Stomach (tissue), 9 donors: Measurements from ENCODE around the gene IFT172. TPM values are rescaled to one million over a fixed set of nuclear protein-coding genes. Genes with fewer than 3 reads are reported as not detected.

Experiments used
- DNase-seq, 2 donors: peaks; one replicate each; pipeline versions ENCODE4 v3.0.0 to v3.0.0-alpha.2; 2013 to 2019
- H3K27ac ChIP-seq, 5 donors: fragments of 200-600 bp in 4 of 5; sonication (generic) in 4 of 5; one replicate each; pipeline ENCODE4 v1.5.1; 2013 to 2019; ENCODE audit warnings: mild to moderate bottlenecking in 1 of 5, moderate library complexity in 1 of 5
- H3K27me3 ChIP-seq, 3 donors: fragments of 200-600 bp; sonication (generic); one replicate each; pipeline ENCODE4 v1.5.1; 2017 to 2019; ENCODE audit warnings: mixed run types in 1 of 3
- H3K36me3 ChIP-seq, 4 donors: fragments of 200-600 bp; sonication (generic); 1 replicate in 3 of 4; 2 replicates in 1 of 4; pipeline ENCODE4 v1.5.1; 2016 to 2019
- H3K4me1 ChIP-seq, 4 donors: fragments of 200-600 bp; sonication (generic); one replicate each; pipeline ENCODE4 v1.5.1; 2016 to 2019
- H3K4me3 ChIP-seq, 4 donors: fragments of 200-600 bp; sonication (generic) in 3 of 4; one replicate each; pipeline ENCODE4 v1.5.1; 2016 to 2019; ENCODE audit warnings: mild to moderate bottlenecking in 1 of 4
- H3K9me3 ChIP-seq, 4 donors: fragments of 200-600 bp; sonication (generic); one replicate each; pipeline ENCODE4 v1.5.1; 2016 to 2019
- EP300 ChIP-seq: sonication (generic); formaldehyde crosslinking; IDR thresholded peaks from one replicate; pipeline ENCODE4 v1.6.1; 2017; ENCODE audit warnings: antibody characterized with exemption
- POLR2A ChIP-seq, 4 donors: fragments of 450-650 bp; IDR thresholded peaks; one replicate each; pipeline ENCODE4 v1.6.1; 2016; ENCODE audit warnings: antibody characterized with exemption in 4 of 4, control low read depth in 2 of 4, mild to moderate bottlenecking in 1 of 4, moderate library complexity in 1 of 4
- POLR2AphosphoS5 ChIP-seq, 3 donors: sonication (generic); formaldehyde crosslinking; IDR thresholded peaks; one replicate each; pipeline ENCODE4 v1.6.1; 2016; ENCODE audit warnings: antibody characterized with exemption in 3 of 3
- WGBS, 5 donors: extraction: QIAGEN DNeasy Blood & Tissue Kit in 3 of 5; methylation state at CpG; one replicate each; pipeline versions ENCODE4 v1.1.5 to v1.1.7; 2013 to 2018; 5-methylcytosine and 5-hydroxymethylcytosine counted together
- intact Hi-C: fragments of 100-400 bp; cut with DNase I; formaldehyde crosslinking; loops from one replicate; pipeline ENCODE4 v1.15.1; 2023; ENCODE audit warnings: low total_unique reads
- polyA plus RNA-seq, 3 donors: library from polyadenylated mRNA; stranded (reverse); fragments of 200-250 nt; gene quantifications; one replicate each; pipeline ENCODE4 v1.2.3, GENCODE V29; 2013
- total RNA-seq, 5 donors: library from RNA; depleted of rRNA; stranded (reverse); fragments of >200 nt; gene quantifications; one replicate each; pipeline versions ENCODE4 v1.1.0 to v1.2.3, GENCODE V29; 2014 to 2016
- TF ChIP-seq, protein P1 (sequence below), 7 experiments: fragments of 450-650 bp in 4 of 7; fragments of 200-600 bp in 3 of 7; sonication (generic) in 3 of 7; IDR thresholded peaks; one replicate each; pipeline ENCODE4 v1.5.1; 2016 to 2019; ENCODE audit warnings: antibody characterized with exemption in 7 of 7, control low read depth in 2 of 7, mild to moderate bottlenecking in 1 of 7
- donor health status: healthy with polysubstance abuse.
- donor health status: Bipolar disorder and iron deficiency.
- donor health status: healthy.

IFT172 gene
- total and polyA plus RNA-seq, 8 donors: 7.4 to 88.1 (median 37.2) TPM

DNA sequence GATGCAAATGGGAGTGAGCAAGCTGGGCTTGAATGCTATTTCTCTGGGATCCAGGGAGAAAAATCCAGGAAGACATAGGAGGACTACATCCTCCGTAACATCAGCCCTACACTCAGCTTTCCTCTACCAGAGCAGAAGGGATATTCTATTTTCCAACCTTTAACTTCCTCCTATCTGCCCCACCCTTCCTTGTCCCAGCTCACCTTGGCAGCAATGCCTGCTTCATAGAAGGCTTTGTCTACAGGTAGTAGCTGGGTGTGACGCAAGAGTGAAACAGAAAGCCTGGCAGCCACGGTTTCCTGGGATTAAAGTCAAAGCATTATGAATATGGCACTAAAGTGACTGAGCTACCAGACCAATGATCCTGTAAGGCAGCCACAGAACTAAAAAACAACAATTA is 43.5 kb downstream of the IFT172 start:
- peak overlapping the region in 2 of 4 donors; percentile 2 to 23 for H3K4me3 ChIP-seq
- peak overlapping the region; percentile 76 to 92 (median 87) for H3K27ac ChIP-seq
- H3K27me3 ChIP-seq: no peaks in the 10 kb centered on the region
- 26 to 51% (median 39%) methylated on average over 3 of the region's 3 CpGs for WGBS, 5 donors
- H3K36me3 ChIP-seq: peaks cover 26 to 87% (median 81%) of the 10 kb centered on the region in 4 donors
- no peaks in the 10 kb centered on the region for H3K9me3 ChIP-seq
- DNase-seq: peak; percentile 92 to 93
- peaks cover 16 to 37% (median 20%) of the 10 kb centered on the region in 4 donors for H3K4me1 ChIP-seq
- intact Hi-C loops: no loop called here
- no peak for TF ChIP-seq POLR2A (IDR thresholded peaks at IDR 0.05)
- TF ChIP-seq, protein P1, sequence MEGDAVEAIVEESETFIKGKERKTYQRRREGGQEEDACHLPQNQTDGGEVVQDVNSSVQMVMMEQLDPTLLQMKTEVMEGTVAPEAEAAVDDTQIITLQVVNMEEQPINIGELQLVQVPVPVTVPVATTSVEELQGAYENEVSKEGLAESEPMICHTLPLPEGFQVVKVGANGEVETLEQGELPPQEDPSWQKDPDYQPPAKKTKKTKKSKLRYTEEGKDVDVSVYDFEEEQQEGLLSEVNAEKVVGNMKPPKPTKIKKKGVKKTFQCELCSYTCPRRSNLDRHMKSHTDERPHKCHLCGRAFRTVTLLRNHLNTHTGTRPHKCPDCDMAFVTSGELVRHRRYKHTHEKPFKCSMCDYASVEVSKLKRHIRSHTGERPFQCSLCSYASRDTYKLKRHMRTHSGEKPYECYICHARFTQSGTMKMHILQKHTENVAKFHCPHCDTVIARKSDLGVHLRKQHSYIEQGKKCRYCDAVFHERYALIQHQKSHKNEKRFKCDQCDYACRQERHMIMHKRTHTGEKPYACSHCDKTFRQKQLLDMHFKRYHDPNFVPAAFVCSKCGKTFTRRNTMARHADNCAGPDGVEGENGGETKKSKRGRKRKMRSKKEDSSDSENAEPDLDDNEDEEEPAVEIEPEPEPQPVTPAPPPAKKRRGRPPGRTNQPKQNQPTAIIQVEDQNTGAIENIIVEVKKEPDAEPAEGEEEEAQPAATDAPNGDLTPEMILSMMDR (IDR thresholded peaks at IDR 0.05): no peak
- no peak for TF ChIP-seq EP300
- TF ChIP-seq POLR2AphosphoS5 (IDR thresholded peaks at IDR 0.05): peak in 2 of 3 donors; percentile 73 to 86

DNA sequence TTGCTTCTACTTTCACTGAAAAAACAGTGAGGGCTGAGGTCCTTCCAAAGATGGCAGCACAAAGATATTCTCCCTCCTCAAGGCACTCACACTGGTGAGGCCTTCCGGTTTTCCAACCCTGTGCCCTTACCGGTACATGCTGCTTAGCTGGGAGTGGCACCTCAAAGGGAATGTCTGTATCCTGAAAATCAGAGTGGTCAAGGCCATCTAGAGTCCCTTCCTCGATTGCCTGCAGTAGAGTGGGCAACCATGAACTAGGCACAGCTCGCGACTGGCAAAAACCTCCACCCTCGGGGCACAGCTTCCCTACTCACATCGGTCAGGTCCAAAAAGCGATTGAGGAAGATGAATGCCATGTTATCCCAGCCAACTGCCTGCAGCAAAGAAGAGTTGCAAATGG is 43.9 kb downstream of the IFT172 start:
- intact Hi-C loops: no loop called here
- TF ChIP-seq POLR2AphosphoS5 (IDR thresholded peaks at IDR 0.05) (no peak), EP300 (no peak), POLR2A (IDR thresholded peaks at IDR 0.05) (no peak)
- TF ChIP-seq, protein P1 (IDR thresholded peaks at IDR 0.05): no peak
- no peaks in the 10 kb centered on the region for H3K27me3 ChIP-seq
- peak overlapping the region; percentile 76 to 92 (median 87) for H3K27ac ChIP-seq
- no peaks in the 10 kb centered on the region for H3K9me3 ChIP-seq
- peak overlapping the region in 2 of 4 donors; percentile 2 to 23 for H3K4me3 ChIP-seq
- 68 to 84% (median 73%) methylated on average over 8 of the region's 8 CpGs for WGBS, 5 donors
- no peak for DNase-seq
- peaks cover 16 to 37% (median 20%) of the 10 kb centered on the region in 4 donors for H3K4me1 ChIP-seq
- H3K36me3 ChIP-seq: peaks cover 30 to 87% (median 81%) of the 10 kb centered on the region in 4 donors

DNA sequence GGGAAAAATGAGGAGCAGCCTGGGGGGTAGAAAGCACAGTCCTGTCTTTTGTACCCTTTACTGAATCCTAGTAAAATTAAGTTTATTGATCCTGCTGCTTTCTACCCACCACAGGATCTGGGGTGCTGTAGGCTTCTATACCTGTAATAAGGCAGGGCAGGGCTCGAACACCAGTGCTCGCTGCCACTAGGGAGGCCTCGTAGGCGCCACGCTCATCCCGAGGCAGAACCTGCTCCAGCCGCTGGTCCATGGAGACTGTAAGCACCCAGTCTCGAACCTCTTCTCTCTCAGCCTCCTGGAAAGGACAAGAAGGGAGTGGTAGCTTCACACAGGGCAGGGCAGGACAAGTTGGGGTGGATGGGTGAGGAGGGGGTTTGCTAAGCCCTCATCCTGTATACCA is 44.4 kb downstream of the IFT172 start:
- Histone ChIP-seq H3K9me3 (no peaks in the 10 kb centered on the region), H3K4me1 (peaks cover 16 to 37% (median 20%) of the 10 kb centered on the region in 4 donors), H3K27ac (peak overlapping the region; percentile 76 to 92 (median 87)), H3K27me3 (no peaks in the 10 kb centered on the region), H3K4me3 (peak overlapping the region in 1 of 4 donors; percentile 23), H3K36me3 (peaks cover 35 to 87% (median 81%) of the 10 kb centered on the region in 4 donors)
- intact Hi-C loops: no loop called here
- DNase-seq: no peak
- 93 to 97% (median 95%) methylated on average over 8 of the region's 8 CpGs for WGBS, 5 donors
- TF ChIP-seq POLR2A (IDR thresholded peaks at IDR 0.05): no peak
- no peak for TF ChIP-seq POLR2AphosphoS5 (IDR thresholded peaks at IDR 0.05)
- no peak for TF ChIP-seq EP300
- TF ChIP-seq, protein P1 (IDR thresholded peaks at IDR 0.05): no peak

DNA sequence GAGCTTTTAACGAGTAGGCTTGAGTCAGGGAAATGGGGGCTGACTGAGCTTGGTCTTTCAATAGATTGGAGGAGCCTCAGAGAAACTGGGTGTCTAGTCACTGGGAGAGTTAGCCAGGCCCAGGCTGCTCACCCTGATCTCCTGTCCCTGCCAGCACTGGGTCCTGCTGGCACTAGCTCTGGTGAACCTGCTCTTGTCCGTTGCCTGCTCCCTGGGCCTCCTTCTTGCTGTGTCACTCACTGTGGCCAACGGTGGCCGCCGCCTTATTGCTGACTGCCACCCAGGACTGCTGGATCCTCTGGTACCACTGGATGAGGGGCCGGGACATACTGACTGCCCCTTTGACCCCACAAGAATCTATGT is 46.6 kb downstream of the IFT172 start:
- WGBS, 5 donors: 37 to 60% (median 46%) methylated on average over 6 of the region's 6 CpGs
- peak overlapping the region; percentile 45 to 55 (median 48) for H3K4me3 ChIP-seq
- no peaks in the 10 kb centered on the region for H3K27me3 ChIP-seq
- peak; percentile 39 to 47 for DNase-seq
- intact Hi-C loops: no loop called here
- H3K27ac ChIP-seq: peak overlapping the region; percentile 82 to 92 (median 84)
- H3K4me1 ChIP-seq: peaks cover 16 to 37% (median 20%) of the 10 kb centered on the region in 4 donors
- no peaks in the 10 kb centered on the region for H3K9me3 ChIP-seq
- H3K36me3 ChIP-seq: peaks cover 49 to 88% (median 82%) of the 10 kb centered on the region in 4 donors
- no peak for TF ChIP-seq POLR2A (IDR thresholded peaks at IDR 0.05)
- no peak for TF ChIP-seq EP300
- TF ChIP-seq POLR2AphosphoS5 (IDR thresholded peaks at IDR 0.05): no peak
- TF ChIP-seq, protein P1 (IDR thresholded peaks at IDR 0.05): no peak
